Fibroblast of lung (primary cell): ENCODE measurements around the gene HGF. TPM values are rescaled to one million over a fixed set of nuclear protein-coding genes. Genes with fewer than 3 reads are reported as not detected.

Experiments used
- DNase-seq, 2 donors: peaks; one replicate each; pipeline versions ENCODE4 v3.0.0 to v3.0.0-alpha.2; 2010; ENCODE audit warnings: low read depth in 2 of 2
- H2AFZ ChIP-seq: 2 replicates; pipeline ENCODE4 v1.5.1; 2012; ENCODE audit warnings: low read length, control low read depth, inconsistent platforms
- H3K27ac ChIP-seq: 2 replicates; pipeline ENCODE4 v1.5.1; 2011; ENCODE audit warnings: low read length, control low read depth; ENCODE audit not compliant: insufficient read depth
- H3K27me3 ChIP-seq: 2 replicates; pipeline ENCODE4 v1.5.1; 2011; ENCODE audit warnings: mild to moderate bottlenecking, low read length; ENCODE audit not compliant: control insufficient read depth, insufficient read depth
- H3K36me3 ChIP-seq: 2 replicates; pipeline ENCODE4 v1.5.1; 2011; ENCODE audit warnings: low read length; ENCODE audit not compliant: control insufficient read depth, insufficient read depth
- H3K4me1 ChIP-seq: 2 replicates; pipeline ENCODE4 v1.5.1; 2011; ENCODE audit warnings: low read length; ENCODE audit not compliant: control insufficient read depth, insufficient read depth; ENCODE audit errors: extremely low read depth
- H3K4me2 ChIP-seq: 2 replicates; pipeline ENCODE4 v1.5.1; 2011; ENCODE audit warnings: low read length, control low read depth; ENCODE audit not compliant: insufficient read depth; ENCODE audit errors: extremely low read depth
- H3K4me3 ChIP-seq, 4 experiments: fragments of 200-600 bp in 1 of 4; sonication (generic) in 1 of 4; replicated peaks in 1 of 4; 2 replicates each; pipeline ENCODE4 v1.5.1; 2011 to 2016; ENCODE audit warnings: low read length in 4 of 4, low read depth in 3 of 4, mild to moderate bottlenecking in 3 of 4, control low read depth in 2 of 4, inconsistent platforms in 1 of 4, mixed read lengths in 1 of 4; ENCODE audit not compliant: insufficient read depth in 1 of 4; ENCODE audit errors: control extremely low read depth in 1 of 4
- H3K79me2 ChIP-seq: 2 replicates; pipeline ENCODE4 v1.5.1; 2012; ENCODE audit warnings: mild to moderate bottlenecking, low read length, inconsistent platforms; ENCODE audit not compliant: control insufficient read depth, insufficient read depth
- H3K9ac ChIP-seq: 2 replicates; pipeline ENCODE4 v1.5.1; 2011; ENCODE audit warnings: mild to moderate bottlenecking, low read length, control low read depth; ENCODE audit not compliant: insufficient read depth
- H3K9me3 ChIP-seq: 2 replicates; pipeline ENCODE4 v1.5.1; 2012; ENCODE audit warnings: low read depth, low read length; ENCODE audit not compliant: control insufficient read depth, insufficient read depth
- H4K20me1 ChIP-seq: 2 replicates; pipeline ENCODE4 v1.5.1; 2011; ENCODE audit warnings: low read length; ENCODE audit not compliant: control insufficient read depth, insufficient read depth; ENCODE audit errors: extremely low read depth
- CTCF ChIP-seq, 2 donors: IDR thresholded peaks in 1 of 2; conservative IDR thresholded peaks in 1 of 2; 1 replicate in 1 of 2; 2 replicates in 1 of 2; pipeline ENCODE4 v1.5.1; 2011 to 2012; ENCODE audit warnings: low read length in 2 of 2, control low read depth in 1 of 2, inconsistent platforms in 1 of 2, low read depth in 1 of 2, mild to moderate bottlenecking in 1 of 2
- EZH2 ChIP-seq: IDR thresholded peaks from 2 replicates; pipeline ENCODE4 v1.5.1; 2012; ENCODE audit warnings: low read length, control low read depth, mild to moderate bottlenecking; ENCODE audit errors: missing control alignments
- polyA plus RNA-seq, 2 donors: library from polyadenylated mRNA; depleted of rRNA in 1 of 2; stranded (reverse) in 1 of 2; unstranded in 1 of 2; fragments of >200 nt; gene quantifications; 2 replicates each; pipeline ENCODE4 v1.2.1, GENCODE V29; 2011 to 2012; ENCODE audit warnings: missing spikeins in 1 of 2
- total RNA-seq: library from RNA; depleted of rRNA; stranded (reverse); fragments of >200 nt; gene quantifications from 2 replicates; pipeline ENCODE4 v1.2.1, GENCODE V29; 2014

Gene HGF
- total and polyA plus RNA-seq, 2 donors (not counting 1 experiment from before 2014, with no cell fraction given), result 212 to 243 TPM

GRCh38 chr7:81680120-81680519 is 89.7 kb downstream of the HGF start:
- Histone ChIP-seq H3K4me1 (peaks cover 18% of the 10 kb centered on the region), H3K9me3 (no peaks in the 10 kb centered on the region), H3K36me3 (no peaks in the 10 kb centered on the region), H3K4me2 (no peak overlapping the region), H4K20me1 (no peaks in the 10 kb centered on the region), H3K27me3 (no peaks in the 10 kb centered on the region), H3K9ac (no peak overlapping the region), H3K27ac (no peak overlapping the region), H3K79me2 (no peaks in the 10 kb centered on the region), H3K4me3 (no peak overlapping the region), H2AFZ (no peak overlapping the region)
- no peak for DNase-seq
- TF ChIP-seq EZH2 (no peak), CTCF (conservative IDR thresholded peaks at IDR 0.05 in 1 of 2, IDR thresholded peaks at IDR 0.05 in 1 of 2; ENCODE audit: low read depth in 1 of 2, low read length in 2 of 2) (no peak)

- TF ChIP-seq EZH2 (no peak), CTCF (conservative IDR thresholded peaks at IDR 0.05 in 1 of 2, IDR thresholded peaks at IDR 0.05 in 1 of 2; ENCODE audit: low read depth in 1 of 2, low read length in 2 of 2) (no peak)
- DNase-seq, result peak; percentile 45 to 70
- no peak overlapping the region for H3K27ac ChIP-seq
These were observed 93.0 kb downstream of the HGF start for GRCh38 chr7:81676813-81677212.

GRCh38 chr7:81676105-81676811 is 93.6 kb downstream of the HGF start:
- Histone ChIP-seq H3K4me2 (no peak overlapping the region), H2AFZ (no peak overlapping the region), H3K9ac (no peak overlapping the region), H3K4me3 (no peak overlapping the region), H3K79me2 (no peaks in the 10 kb centered on the region), H4K20me1 (no peaks in the 10 kb centered on the region), H3K4me1 (peaks cover 5% of the 10 kb centered on the region), H3K27ac (no peak overlapping the region), H3K36me3 (no peaks in the 10 kb centered on the region), H3K9me3 (no peaks in the 10 kb centered on the region), H3K27me3 (no peaks in the 10 kb centered on the region)
- TF ChIP-seq EZH2 (no peak), CTCF (conservative IDR thresholded peaks at IDR 0.05 in 1 of 2, IDR thresholded peaks at IDR 0.05 in 1 of 2; ENCODE audit: low read depth in 1 of 2, low read length in 2 of 2) (no peak)
- DNase-seq, result no peak

More at GRCh38 chr7:81676813-81677212, 93.0 kb downstream of the HGF start:
- Histone ChIP-seq H3K4me2 (no peak overlapping the region), H3K27me3 (no peaks in the 10 kb centered on the region), H4K20me1 (no peaks in the 10 kb centered on the region), H2AFZ (no peak overlapping the region), H3K9ac (no peak overlapping the region), H3K36me3 (no peaks in the 10 kb centered on the region), H3K9me3 (no peaks in the 10 kb centered on the region), H3K4me3 (no peak overlapping the region), H3K4me1 (peaks cover 5% of the 10 kb centered on the region), H3K79me2 (no peaks in the 10 kb centered on the region)
